HUES6 (cell line): ENCODE measurements around the gene B4GALT1.

Experiments used
- H3K27ac ChIP-seq: 2 replicates; pipeline ENCODE4 v1.7.0; 2013; ENCODE audit warnings: low read depth, mild to moderate bottlenecking, low read length, inconsistent platforms
- H3K27me3 ChIP-seq: 2 replicates; pipeline ENCODE4 v1.6.1; 2013; ENCODE audit warnings: low read length; ENCODE audit not compliant: control insufficient read depth, insufficient read depth
- H3K36me3 ChIP-seq: 2 replicates; pipeline ENCODE4 v1.6.1; 2013; ENCODE audit warnings: low read length; ENCODE audit not compliant: control insufficient read depth, insufficient read depth
- H3K4me1 ChIP-seq: 2 replicates; pipeline ENCODE4 v1.6.1; 2013; ENCODE audit warnings: low read length; ENCODE audit not compliant: control insufficient read depth, insufficient read depth
- H3K4me3 ChIP-seq: 2 replicates; pipeline ENCODE4 v1.5.1; 2013; ENCODE audit warnings: low read depth, low read length
- H3K9ac ChIP-seq: one replicate; pipeline ENCODE4 v1.6.1; 2013; ENCODE audit warnings: mild to moderate bottlenecking, low read length
- H3K9me3 ChIP-seq: 2 replicates; pipeline ENCODE4 v1.6.1; 2013; ENCODE audit warnings: low read depth, low read length; ENCODE audit not compliant: control insufficient read depth, insufficient read depth

B4GALT1 gene

DNA sequence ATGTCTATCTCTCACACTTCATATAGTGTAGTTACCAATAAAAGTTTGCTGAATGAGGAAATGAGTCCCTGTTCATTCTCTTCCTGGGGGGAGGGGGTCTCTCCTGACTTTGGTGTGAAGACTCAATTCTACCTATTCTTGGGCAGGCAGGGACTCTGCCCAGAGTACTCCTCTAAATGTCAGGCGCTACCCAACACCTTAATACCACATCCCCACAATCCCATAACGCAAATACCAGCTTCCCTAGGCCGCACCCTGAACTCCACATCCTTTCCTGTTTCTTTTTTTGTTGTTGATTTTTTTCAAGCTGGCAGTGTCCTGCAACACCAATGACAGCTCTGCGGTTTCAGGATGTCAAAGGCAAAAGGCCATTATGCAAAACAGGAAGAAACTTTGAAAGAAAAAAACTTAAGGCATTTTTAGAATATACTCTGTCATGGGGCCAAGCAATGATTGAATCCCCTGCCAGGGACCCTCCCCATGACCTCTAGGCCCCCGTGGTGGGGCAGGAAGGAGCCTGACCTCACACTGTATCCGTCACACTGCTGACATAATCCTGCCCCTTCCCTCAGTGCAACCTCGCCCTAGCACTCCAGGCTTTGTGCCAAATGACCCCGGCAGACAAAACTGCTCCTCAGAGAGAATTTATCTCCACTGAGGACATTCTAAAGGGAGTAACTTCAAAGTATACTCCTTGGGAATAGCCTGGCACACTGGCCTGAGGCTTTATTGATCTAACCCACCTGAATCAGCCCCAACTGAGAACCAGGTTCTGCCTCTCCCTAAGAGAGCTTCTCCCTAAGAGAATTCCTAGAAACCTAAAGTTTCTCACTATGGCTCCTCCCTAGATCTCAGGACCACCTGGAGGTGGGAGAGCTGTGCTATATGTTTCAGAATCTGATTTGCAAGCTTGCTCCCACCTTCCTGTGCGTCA lies 8.0 kb downstream of the B4GALT1 start:
- H3K27ac ChIP-seq: no peak overlapping the region; the same call in 1 of the 2 replicates
- H3K36me3 ChIP-seq: no peaks in the 10 kb centered on the region
- H3K4me1 ChIP-seq: peaks cover 46% of the 10 kb centered on the region
- peak overlapping the region; percentile 21 for H3K9ac ChIP-seq
- no peaks in the 10 kb centered on the region for H3K27me3 ChIP-seq
- H3K9me3 ChIP-seq: no peaks in the 10 kb centered on the region
- H3K4me3 ChIP-seq: no peak overlapping the region

- H3K4me3 ChIP-seq: no peak overlapping the region
- H3K27ac ChIP-seq: no peak overlapping the region
- H3K36me3 ChIP-seq: no peaks in the 10 kb centered on the region
- H3K27me3 ChIP-seq: no peaks in the 10 kb centered on the region
- H3K9me3 ChIP-seq: no peaks in the 10 kb centered on the region
- peaks cover 46% of the 10 kb centered on the region for H3K4me1 ChIP-seq
- no peak overlapping the region for H3K9ac ChIP-seq
Observed at GRCh38 chr9:33157960-33158842, 8.9 kb downstream of the B4GALT1 start.

DNA sequence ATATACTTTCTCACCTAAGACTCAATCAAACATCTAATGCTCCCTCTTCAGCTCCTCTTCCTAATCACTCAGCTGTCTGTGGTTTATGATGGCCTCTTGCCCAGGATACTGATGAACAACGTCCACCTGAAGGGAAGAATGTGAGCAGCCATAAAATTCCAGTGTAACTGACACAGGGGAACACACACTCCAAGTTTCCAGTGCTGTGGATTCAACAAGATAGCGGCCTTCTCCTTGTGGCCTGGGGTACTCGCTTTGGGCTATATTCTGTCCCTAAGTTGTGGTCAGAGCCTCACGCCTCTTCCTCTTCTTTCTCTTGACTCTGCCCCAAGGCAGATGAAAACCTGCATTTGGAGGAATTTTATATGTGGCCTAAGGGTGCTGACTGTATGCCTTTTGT lies 11.7 kb downstream of the B4GALT1 start:
- H3K9ac ChIP-seq: no peak overlapping the region
- H3K36me3 ChIP-seq: no peaks in the 10 kb centered on the region
- H3K27me3 ChIP-seq: no peaks in the 10 kb centered on the region
- no peak overlapping the region for H3K27ac ChIP-seq
- no peak overlapping the region for H3K4me3 ChIP-seq
- H3K4me1 ChIP-seq: peaks cover 33% of the 10 kb centered on the region
- no peaks in the 10 kb centered on the region for H3K9me3 ChIP-seq

DNA sequence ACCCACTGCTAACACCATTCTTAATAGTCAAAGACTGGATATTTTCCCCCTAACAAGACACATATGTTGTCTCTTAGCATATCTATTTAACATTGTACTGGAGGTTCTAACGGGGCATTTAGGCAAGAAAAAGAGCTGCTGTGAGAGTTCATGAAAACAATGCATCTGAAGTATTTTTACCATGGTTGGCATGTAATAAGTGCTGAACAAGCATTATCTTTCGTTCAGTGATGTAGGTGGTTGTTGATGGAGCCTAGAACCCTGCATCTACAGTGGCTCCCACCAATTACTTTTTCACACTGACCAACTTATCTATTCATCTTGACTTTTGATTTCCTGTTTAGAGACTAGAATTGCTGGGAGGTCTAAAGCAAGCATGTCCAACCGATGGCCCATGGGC lies 12.8 kb downstream of the B4GALT1 start:
- Histone ChIP-seq H3K9ac (no peak overlapping the region), H3K36me3 (no peaks in the 10 kb centered on the region), H3K9me3 (no peaks in the 10 kb centered on the region), H3K27me3 (no peaks in the 10 kb centered on the region), H3K4me3 (no peak overlapping the region), H3K4me1 (peaks cover 23% of the 10 kb centered on the region), H3K27ac (no peak overlapping the region)

DNA sequence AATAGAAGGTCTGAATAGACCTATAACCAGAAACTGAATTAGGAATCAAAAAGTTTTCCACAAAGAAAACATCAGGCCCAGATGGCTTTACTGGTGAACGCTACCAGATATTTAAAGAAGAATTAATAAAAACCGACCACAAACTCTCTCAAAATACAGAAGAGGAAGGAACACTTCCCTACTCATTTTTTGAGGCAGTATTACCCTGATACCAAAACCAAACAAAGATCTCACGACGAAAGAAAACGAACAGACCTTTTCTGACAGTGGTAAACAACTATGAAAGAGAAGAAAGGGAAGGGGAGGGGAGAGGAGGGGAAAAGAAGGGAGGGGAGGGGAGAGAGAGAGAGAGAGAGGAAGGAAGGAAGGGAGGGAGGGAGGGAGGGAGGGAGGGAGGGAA lies 13.5 kb downstream of the B4GALT1 start:
- Histone ChIP-seq H3K4me3 (no peak overlapping the region), H3K4me1 (peaks cover 16% of the 10 kb centered on the region), H3K27me3 (no peaks in the 10 kb centered on the region), H3K9me3 (no peaks in the 10 kb centered on the region), H3K9ac (no peak overlapping the region), H3K27ac (no peak overlapping the region), H3K36me3 (no peaks in the 10 kb centered on the region)

- H3K9ac ChIP-seq: no peak overlapping the region
- H3K9me3 ChIP-seq: no peaks in the 10 kb centered on the region
- no peaks in the 10 kb centered on the region for H3K36me3 ChIP-seq
- H3K27ac ChIP-seq: no peak overlapping the region
- H3K27me3 ChIP-seq: no peaks in the 10 kb centered on the region
- no peak overlapping the region for H3K4me3 ChIP-seq
- H3K4me1 ChIP-seq: peaks cover 10% of the 10 kb centered on the region; the same call in 1 of the 2 replicates
Observed at GRCh38 chr9:33153001-33153400, 14.1 kb downstream of the B4GALT1 start.

DNA sequence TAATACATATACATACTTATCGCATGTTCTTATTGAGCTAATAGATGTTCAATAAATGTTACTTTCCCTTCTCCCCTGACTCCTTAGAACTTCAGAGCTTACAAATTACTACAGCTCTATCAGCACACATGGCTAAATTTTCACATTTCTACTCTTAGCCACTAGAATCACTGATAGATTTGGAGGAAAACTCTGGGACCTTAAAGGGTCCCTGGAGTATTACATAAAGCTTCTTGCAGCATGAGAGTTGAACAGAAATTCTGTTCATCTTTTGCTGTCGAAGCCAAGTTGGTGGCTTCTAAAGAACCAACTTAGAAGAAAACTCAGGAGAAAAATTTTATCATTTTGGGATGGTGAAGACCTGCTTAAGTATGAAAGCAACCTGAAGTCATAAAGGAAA lies 15.5 kb downstream of the B4GALT1 start:
- H3K9ac ChIP-seq: no peak overlapping the region
- no peaks in the 10 kb centered on the region for H3K27me3 ChIP-seq
- no peaks in the 10 kb centered on the region for H3K36me3 ChIP-seq
- no peak overlapping the region for H3K27ac ChIP-seq
- H3K9me3 ChIP-seq: no peaks in the 10 kb centered on the region
- no peak overlapping the region for H3K4me3 ChIP-seq
- H3K4me1 ChIP-seq: peaks cover 7% of the 10 kb centered on the region; the same call in 1 of the 2 replicates

GRCh38 chr9:33151007-33151557 lies 16.1 kb downstream of the B4GALT1 start:
- H3K27ac ChIP-seq: no peak overlapping the region
- H3K4me3 ChIP-seq: no peak overlapping the region
- H3K4me1 ChIP-seq: peaks cover 7% of the 10 kb centered on the region; the same call in 1 of the 2 replicates
- H3K36me3 ChIP-seq: no peaks in the 10 kb centered on the region
- H3K9me3 ChIP-seq: no peaks in the 10 kb centered on the region
- H3K27me3 ChIP-seq: no peaks in the 10 kb centered on the region
- H3K9ac ChIP-seq: no peak overlapping the region

DNA sequence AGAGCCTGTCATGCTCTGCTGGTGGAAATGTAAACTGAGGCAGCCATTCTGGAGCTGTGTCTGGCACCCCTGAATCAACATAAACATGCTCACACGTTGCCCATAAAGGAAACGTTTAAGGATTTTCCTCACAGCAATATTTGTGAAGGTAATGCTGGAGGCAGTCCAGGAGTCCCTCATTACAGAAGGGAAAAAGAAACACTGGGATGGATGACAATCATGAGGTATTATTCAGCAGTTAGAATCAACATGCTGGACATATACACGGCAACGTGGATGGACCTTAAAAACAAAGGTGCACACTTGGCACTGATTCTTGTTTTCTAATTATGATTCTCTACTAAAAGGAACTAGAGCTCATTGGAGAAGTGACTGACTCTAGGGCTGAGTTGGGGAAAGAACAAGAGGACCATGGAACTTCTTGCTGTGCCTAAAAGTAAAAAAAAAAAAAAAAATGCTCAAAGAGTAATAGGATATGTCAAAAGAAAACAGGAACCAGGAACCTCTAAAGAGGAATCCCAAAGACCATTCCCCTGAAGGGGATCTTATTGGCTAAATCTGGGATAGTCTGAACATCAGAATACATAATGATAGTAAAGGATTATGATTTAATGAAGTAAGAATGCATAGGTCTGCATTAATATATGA lies 18.6 kb downstream of the B4GALT1 start:
- H3K4me3 ChIP-seq: no peak overlapping the region
- no peaks in the 10 kb centered on the region for H3K27me3 ChIP-seq
- H3K9ac ChIP-seq: no peak overlapping the region
- no peaks in the 10 kb centered on the region for H3K36me3 ChIP-seq
- peaks cover 7% of the 10 kb centered on the region; the same call in 1 of the 2 replicates for H3K4me1 ChIP-seq
- no peak overlapping the region for H3K27ac ChIP-seq
- no peaks in the 10 kb centered on the region for H3K9me3 ChIP-seq

GRCh38 chr9:33147416-33148169 lies 19.5 kb downstream of the B4GALT1 start:
- no peaks in the 10 kb centered on the region for H3K27me3 ChIP-seq
- H3K4me3 ChIP-seq: no peak overlapping the region
- H3K4me1 ChIP-seq: peaks cover 7% of the 10 kb centered on the region; the same call in 1 of the 2 replicates
- no peak overlapping the region for H3K27ac ChIP-seq
- H3K9me3 ChIP-seq: no peaks in the 10 kb centered on the region
- H3K36me3 ChIP-seq: no peaks in the 10 kb centered on the region
- no peak overlapping the region for H3K9ac ChIP-seq
